A673 (cell line): ENCODE results near the gene PLPP2. TPM values are rescaled to one million over a fixed set of nuclear protein-coding genes. Genes with fewer than 3 reads are reported as not detected.

Source experiments
- BruUV-seq: library from RNA; stranded (reverse); fragments of 400-500 nt; replicated peaks from 2 replicates; lab custom pipeline; 2021; lab: Mats Ljungman, UMichigan
- CTCF ChIA-PET: fragments of 300-600 bp; sonication (Branson Sonifier 250); formaldehyde crosslinking; loops from one replicate; lab custom pipeline; 2022; ENCODE audit warnings: antibody characterized with exemption; lab: Charles Lee
- POLR2A ChIA-PET: fragments of 300-600 bp; sonication (Branson Sonifier 250); formaldehyde crosslinking; loops from one replicate; lab custom pipeline; 2022; ENCODE audit warnings: antibody characterized with exemption; ENCODE audit not compliant: low non-redundant PET; lab: Charles Lee
- DNase-seq: peaks from one replicate; pipeline ENCODE4 v3.0.0-alpha.2; 2015; ENCODE audit warnings: low spot score
- H3K27ac ChIP-seq: fragments of 200-600 bp; sonication (generic); 2 replicates; pipeline ENCODE4 v1.5.1; 2016; ENCODE audit warnings: mixed run types, low read depth, mild to moderate bottlenecking, mixed read lengths, antibody characterized with exemption, low read length; ENCODE audit not compliant: poor library complexity, severe bottlenecking
- H3K27me3 ChIP-seq: fragments of 200-600 bp; sonication (generic); replicated peaks from 2 replicates; pipeline ENCODE4 v1.6.1; 2017; ENCODE audit warnings: mixed run types, low read depth, mild to moderate bottlenecking, mixed read lengths, antibody characterized with exemption, low read length; ENCODE audit not compliant: insufficient read depth, poor library complexity
- H3K36me3 ChIP-seq: fragments of 200-600 bp; sonication (generic); 2 replicates; pipeline ENCODE4 v1.6.1; 2016; ENCODE audit warnings: mixed run types, mild to moderate bottlenecking, mixed read lengths, antibody characterized with exemption, low read length; ENCODE audit not compliant: insufficient read depth, poor library complexity, severe bottlenecking
- H3K4me1 ChIP-seq: fragments of 200-600 bp; sonication (generic); 2 replicates; pipeline ENCODE4 v1.6.1; 2017; ENCODE audit warnings: mixed run types, mild to moderate bottlenecking, mixed read lengths, antibody characterized with exemption, low read length; ENCODE audit not compliant: insufficient read depth, poor library complexity, severe bottlenecking
- H3K4me3 ChIP-seq: fragments of 200-600 bp; sonication (generic); 2 replicates; pipeline ENCODE4 v1.5.1; 2016; ENCODE audit warnings: low read depth, mixed run types, mild to moderate bottlenecking, mixed read lengths, low read length; ENCODE audit not compliant: poor library complexity, severe bottlenecking
- H3K9me3 ChIP-seq: fragments of 200-600 bp; sonication (generic); 2 replicates; pipeline ENCODE4 v1.6.1; 2016; ENCODE audit warnings: mixed run types, low read depth, mild to moderate bottlenecking, mixed read lengths, antibody characterized with exemption, low read length; ENCODE audit not compliant: poor library complexity, severe bottlenecking
- EZH2 ChIP-seq: fragments of 200-600 bp; sonication (generic); IDR thresholded peaks from 2 replicates; pipeline ENCODE4 v1.6.1; 2017; ENCODE audit warnings: borderline replicate concordance, low read depth, mild to moderate bottlenecking, mixed read lengths, antibody characterized with exemption, low read length; ENCODE audit not compliant: poor library complexity, severe bottlenecking
- intact Hi-C: fragments of 100-400 bp; cut with micrococcal nuclease; formaldehyde crosslinking; loops from one replicate; pipeline ENCODE4 v1.10.0; 2022; ENCODE audit not compliant: unreplicated experiment
- total RNA-seq: library from RNA; stranded (reverse); gene quantifications from 2 replicates; pipeline ENCODE4 v1.2.3, GENCODE V29; 2021
- TF ChIP-seq, protein P1 (sequence below): fragments of 300-800, 200-600 bp; sonication (generic); conservative IDR thresholded peaks from 2 replicates; pipeline ENCODE4 v1.5.1; 2017; ENCODE audit warnings: low read depth, mild to moderate bottlenecking, antibody characterized with exemption, low read length, moderate library complexity, mixed read lengths

The PLPP2 gene
- total RNA-seq, 1 experiment from 2014 or later = 2.6 TPM

DNA sequence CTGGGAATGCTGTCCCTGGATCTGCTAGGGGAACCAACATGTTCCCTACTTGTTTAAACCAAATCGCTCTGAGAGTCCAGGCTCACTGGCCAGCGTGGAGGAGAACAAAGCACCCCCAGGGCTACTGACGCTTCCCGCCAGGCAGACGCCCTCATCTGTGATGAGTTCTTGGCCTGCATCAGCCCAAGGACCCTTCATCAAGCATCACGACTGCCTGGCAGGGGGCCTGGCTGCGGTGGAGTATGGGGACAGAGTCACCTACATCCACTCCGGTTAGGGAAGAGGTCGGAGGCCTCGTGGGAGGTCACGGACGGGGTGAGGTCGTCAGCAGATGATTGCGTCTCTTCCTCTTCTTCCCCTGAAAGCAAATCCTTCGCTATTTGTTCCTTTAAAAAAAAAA, 35.7 kb upstream of the PLPP2 start:
- POLR2A ChIA-PET = no interaction called here
- BruUV-seq = no TSS peak

DNA sequence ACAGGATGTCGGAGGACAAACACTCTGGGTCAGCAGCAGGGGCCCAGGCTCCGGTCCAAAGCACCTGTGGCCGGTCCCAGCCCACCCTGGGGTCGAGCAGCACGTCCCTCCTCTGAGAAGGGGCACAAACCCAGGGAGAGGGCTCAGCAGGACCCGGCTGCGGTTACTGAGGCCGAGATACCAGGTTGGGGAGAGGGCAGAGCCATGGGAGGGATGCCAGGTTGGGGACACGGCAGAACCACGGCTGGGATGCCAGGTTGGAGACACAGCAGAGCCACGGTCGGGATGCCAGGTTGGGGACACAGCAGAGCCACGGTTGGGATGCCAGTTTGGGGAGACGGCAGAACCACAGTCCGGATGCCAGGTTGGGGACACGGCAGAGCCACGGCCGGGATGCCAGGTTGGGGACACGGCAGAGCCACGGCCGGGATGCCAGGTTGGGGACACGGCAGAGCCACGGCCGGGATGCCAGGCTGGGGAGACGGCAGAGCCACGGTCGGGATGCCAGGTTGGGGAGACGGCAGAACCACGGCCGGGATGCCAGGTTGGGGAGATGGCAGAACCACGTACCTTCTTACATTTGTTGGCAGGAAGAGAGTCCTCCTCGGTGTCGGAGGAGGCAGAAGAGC, 34.8 kb upstream of the PLPP2 start:
- intact Hi-C loops = no loop called here
- no TSS peak for BruUV-seq
- Histone ChIP-seq H3K4me3 (no peak overlapping the region), H3K27me3 (no peaks in the 10 kb centered on the region), H3K27ac (no peak overlapping the region), H3K9me3 (peaks cover 4% of the 10 kb centered on the region), H3K4me1 (no peaks in the 10 kb centered on the region), H3K36me3 (peaks cover 78% of the 10 kb centered on the region)
- TF ChIP-seq, protein P1, sequence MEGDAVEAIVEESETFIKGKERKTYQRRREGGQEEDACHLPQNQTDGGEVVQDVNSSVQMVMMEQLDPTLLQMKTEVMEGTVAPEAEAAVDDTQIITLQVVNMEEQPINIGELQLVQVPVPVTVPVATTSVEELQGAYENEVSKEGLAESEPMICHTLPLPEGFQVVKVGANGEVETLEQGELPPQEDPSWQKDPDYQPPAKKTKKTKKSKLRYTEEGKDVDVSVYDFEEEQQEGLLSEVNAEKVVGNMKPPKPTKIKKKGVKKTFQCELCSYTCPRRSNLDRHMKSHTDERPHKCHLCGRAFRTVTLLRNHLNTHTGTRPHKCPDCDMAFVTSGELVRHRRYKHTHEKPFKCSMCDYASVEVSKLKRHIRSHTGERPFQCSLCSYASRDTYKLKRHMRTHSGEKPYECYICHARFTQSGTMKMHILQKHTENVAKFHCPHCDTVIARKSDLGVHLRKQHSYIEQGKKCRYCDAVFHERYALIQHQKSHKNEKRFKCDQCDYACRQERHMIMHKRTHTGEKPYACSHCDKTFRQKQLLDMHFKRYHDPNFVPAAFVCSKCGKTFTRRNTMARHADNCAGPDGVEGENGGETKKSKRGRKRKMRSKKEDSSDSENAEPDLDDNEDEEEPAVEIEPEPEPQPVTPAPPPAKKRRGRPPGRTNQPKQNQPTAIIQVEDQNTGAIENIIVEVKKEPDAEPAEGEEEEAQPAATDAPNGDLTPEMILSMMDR = no peak
- no peak for TF ChIP-seq EZH2
- DNase-seq = no peak
- CTCF ChIA-PET = no interaction called here
- POLR2A ChIA-PET = no interaction called here

More for the DNA sequence above, 35.7 kb upstream of the PLPP2 start:
- CTCF ChIA-PET = no interaction called here
- DNase-seq = no peak
- H3K27me3 ChIP-seq = no peaks in the 10 kb centered on the region
- no peaks in the 10 kb centered on the region for H3K4me1 ChIP-seq
- intact Hi-C loops = no loop called here
- TF ChIP-seq EZH2 = no peak
- H3K4me3 ChIP-seq = no peak overlapping the region
- peaks cover 78% of the 10 kb centered on the region for H3K36me3 ChIP-seq
- no peak overlapping the region for H3K27ac ChIP-seq
- peaks cover 4% of the 10 kb centered on the region for H3K9me3 ChIP-seq

DNA sequence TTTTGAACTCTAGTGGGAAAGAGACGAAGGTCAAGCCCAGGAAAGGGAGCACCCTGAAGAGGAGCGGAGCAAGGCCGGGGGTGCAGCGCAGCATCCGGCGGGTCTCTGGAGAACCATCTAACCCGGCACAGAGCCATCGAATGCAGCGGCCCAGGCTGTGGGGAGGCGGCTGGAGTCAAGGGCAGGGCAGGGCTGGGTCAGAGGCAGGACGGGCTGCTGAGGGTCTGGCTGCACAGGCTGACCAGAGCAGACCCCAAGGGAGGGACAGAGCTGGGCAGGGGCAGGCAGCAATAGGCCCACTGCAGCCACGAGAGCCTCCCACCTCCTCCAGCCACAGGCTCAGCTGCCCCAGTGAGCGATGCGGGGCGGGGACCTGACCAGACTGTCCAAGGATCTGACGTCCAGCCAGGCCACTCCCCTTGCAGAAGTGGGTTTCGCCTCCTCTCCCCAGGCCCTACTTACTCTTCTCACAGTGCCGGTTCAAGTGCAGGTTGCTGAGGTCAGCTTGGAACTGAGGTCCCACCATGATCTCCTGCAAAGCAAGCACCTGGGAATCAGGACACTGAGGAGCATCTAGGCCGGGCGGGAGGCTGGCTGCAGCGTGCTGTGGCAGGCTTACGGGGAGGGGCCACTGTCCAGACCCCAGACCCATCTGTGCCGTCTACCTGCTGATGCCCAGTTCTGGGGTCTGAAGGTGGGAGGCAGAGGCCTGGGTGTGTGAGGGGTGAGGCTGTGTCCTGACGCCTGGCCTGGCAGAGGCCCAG, 34.2 kb upstream of the PLPP2 start:
- ChIA-PET POLR2A (no interaction called here), CTCF (no interaction called here)
- H3K4me1 ChIP-seq = no peaks in the 10 kb centered on the region
- H3K9me3 ChIP-seq = no peaks in the 10 kb centered on the region
- peaks cover 78% of the 10 kb centered on the region for H3K36me3 ChIP-seq
- TF ChIP-seq, protein P1 = no peak
- TF ChIP-seq EZH2 = no peak
- no peak for DNase-seq
- no peak overlapping the region for H3K27ac ChIP-seq
- intact Hi-C loops = no loop called here
- H3K27me3 ChIP-seq = no peaks in the 10 kb centered on the region
- H3K4me3 ChIP-seq = no peak overlapping the region
- no TSS peak for BruUV-seq
